Fibroblast of lung (primary cell): ENCODE measurements around the gene MTCH1.

Source experiments
- CTCF ChIP-seq, 2 donors: IDR thresholded peaks in 1 of 2; conservative IDR thresholded peaks in 1 of 2; 1 replicate in 1 of 2; 2 replicates in 1 of 2; pipeline ENCODE4 v1.5.1; 2011 to 2012; ENCODE audit warnings: low read length in 2 of 2, control low read depth in 1 of 2, inconsistent platforms in 1 of 2, low read depth in 1 of 2, mild to moderate bottlenecking in 1 of 2
- EZH2 ChIP-seq: IDR thresholded peaks from 2 replicates; pipeline ENCODE4 v1.5.1; 2012; ENCODE audit warnings: low read length, control low read depth, mild to moderate bottlenecking; ENCODE audit errors: missing control alignments

GRCh38 chr6:36930483-36930882, 55.5 kb downstream of the MTCH1 start:
- TF ChIP-seq CTCF (conservative IDR thresholded peaks at IDR 0.05 in 1 of 2, IDR thresholded peaks at IDR 0.05 in 1 of 2; ENCODE audit: low read depth in 1 of 2, low read length in 2 of 2), result no peak
- TF ChIP-seq EZH2, result no peak
